GM12801 (cell line): Measurements from ENCODE around the gene EIF5A.

Experiments used
- CTCF ChIP-seq: IDR thresholded peaks from one replicate; pipeline ENCODE4 v1.5.1; 2011; ENCODE audit warnings: control low read depth; ENCODE audit not compliant: insufficient read length; ENCODE audit errors: extremely low read depth

The EIF5A gene

DNA sequence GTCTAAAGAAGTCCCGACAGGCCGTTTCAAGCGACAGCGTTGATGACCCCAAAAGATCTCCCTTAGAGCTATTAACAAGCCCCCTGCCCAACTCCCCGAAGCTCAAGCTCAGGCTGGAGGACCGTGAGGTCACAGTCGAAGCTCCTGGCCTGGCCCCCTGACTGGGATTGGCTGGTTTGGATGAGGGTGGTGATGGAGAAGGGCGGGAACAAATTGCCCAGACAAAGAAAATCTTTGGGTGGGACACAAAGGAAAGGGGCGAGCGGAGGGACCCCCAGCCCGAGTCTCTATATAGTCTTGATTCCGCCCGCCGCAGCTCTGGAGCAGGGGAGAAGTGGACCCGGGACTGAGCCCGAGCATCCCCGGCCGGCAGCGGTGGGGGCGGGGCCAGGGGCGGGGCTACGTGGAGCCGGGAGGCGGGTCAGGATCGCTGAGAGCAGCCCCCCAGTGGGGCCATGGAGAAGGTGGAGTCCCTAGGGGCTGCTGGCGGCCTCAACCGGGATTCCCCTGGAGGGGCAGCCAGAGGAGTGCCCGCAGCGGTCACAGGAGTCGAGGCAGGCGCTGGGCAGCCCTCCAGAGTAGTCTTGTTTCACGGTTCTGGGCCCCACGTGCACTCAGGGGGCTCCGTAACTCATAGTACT is 22.7 kb downstream of the EIF5A start:
- TF ChIP-seq CTCF = no peak

DNA sequence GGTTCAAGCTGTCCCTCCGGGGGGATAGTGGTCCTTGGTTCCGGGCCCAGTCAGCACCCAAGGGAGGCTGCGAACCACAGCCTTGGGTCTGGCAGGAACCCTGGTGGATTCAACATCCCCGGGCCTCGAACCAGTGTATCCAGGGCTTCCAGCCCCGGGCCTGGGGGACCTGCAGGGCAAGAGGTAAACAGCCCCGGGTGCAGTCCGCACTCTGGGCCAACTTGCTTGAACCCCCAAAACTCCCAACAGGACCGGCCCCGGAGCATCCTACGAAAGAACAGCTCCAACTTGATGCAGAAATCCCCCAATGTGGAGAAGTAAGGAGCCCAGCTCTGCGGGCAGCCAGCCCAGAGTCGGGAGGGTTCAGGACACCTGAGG is 23.2 kb downstream of the EIF5A start:
- TF ChIP-seq CTCF = no peak

DNA sequence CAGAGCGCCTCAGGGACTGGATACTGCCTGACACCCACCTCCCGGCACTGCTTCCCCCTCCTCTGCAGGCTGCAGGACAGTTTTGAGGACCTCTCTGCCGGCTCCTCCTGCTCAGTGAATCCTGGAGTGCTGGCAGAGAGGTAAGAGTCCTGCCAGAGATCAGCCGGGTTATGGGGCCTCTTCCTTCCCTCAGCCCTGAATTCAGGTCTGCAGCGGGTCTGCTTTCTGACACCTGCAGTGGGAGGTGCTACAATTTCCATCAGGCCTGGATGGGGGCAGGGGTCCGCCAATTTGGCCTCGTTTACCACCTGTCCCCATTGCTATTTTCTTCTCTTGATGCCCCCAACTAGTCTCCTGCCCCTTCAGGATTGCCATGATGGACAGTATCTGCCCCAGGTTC is 24.7 kb downstream of the EIF5A start:
- TF ChIP-seq CTCF = no peak

DNA sequence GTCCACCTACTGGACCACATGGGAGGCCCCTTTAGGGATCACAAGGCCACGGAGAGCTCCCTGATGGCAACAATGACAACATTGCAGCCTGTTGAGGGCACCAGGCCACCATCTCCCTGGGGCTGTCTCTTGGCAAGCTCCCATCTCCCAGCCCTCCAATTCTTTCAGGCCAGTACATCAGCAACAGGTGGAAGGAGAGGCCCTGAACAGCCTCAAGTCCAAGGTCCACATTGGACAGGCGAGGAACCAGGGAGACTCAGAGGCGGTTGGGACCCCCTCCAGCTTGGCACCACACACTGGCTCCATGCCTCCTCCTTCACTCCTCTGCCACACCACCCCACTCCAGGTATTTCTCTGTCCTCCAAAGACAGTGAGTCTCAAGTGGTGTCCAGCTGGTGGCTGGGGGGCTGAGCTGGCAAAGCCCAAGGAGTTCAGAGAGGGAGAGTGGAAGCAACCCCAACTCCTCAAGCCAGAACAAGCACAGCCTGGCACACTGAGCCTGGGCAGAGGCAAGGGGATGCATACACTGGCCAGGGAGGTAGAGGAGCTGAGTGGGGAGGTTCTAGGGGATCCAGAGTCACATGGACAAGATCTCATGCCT is 27.6 kb downstream of the EIF5A start:
- no peak for TF ChIP-seq CTCF

- TF ChIP-seq CTCF = no peak
Measured at GRCh38 chr17:7336240-7337175, 29.1 kb downstream of the EIF5A start, which contains the start of gene ACAP1. Gene ACAP1 (plus strand): TSS chr17:7336529. CDS start chr17:7336735, 206 bp downstream.

GRCh38 chr17:7340179-7340578 is 32.8 kb downstream of the EIF5A start:
- TF ChIP-seq CTCF = no peak

GRCh38 chr17:7341842-7342241 is 34.4 kb downstream of the EIF5A start:
- TF ChIP-seq CTCF = no peak
